GM18861 (cell line): ENCODE measurements around the gene GNB4.

ENCODE experiments used
- ATAC-seq: cut with Tn5 transposase; IDR thresholded peaks from one replicate; pipeline ENCODE4 v1.9.1; 2021; ENCODE audit not compliant: unreplicated experiment

Gene GNB4

DNA sequence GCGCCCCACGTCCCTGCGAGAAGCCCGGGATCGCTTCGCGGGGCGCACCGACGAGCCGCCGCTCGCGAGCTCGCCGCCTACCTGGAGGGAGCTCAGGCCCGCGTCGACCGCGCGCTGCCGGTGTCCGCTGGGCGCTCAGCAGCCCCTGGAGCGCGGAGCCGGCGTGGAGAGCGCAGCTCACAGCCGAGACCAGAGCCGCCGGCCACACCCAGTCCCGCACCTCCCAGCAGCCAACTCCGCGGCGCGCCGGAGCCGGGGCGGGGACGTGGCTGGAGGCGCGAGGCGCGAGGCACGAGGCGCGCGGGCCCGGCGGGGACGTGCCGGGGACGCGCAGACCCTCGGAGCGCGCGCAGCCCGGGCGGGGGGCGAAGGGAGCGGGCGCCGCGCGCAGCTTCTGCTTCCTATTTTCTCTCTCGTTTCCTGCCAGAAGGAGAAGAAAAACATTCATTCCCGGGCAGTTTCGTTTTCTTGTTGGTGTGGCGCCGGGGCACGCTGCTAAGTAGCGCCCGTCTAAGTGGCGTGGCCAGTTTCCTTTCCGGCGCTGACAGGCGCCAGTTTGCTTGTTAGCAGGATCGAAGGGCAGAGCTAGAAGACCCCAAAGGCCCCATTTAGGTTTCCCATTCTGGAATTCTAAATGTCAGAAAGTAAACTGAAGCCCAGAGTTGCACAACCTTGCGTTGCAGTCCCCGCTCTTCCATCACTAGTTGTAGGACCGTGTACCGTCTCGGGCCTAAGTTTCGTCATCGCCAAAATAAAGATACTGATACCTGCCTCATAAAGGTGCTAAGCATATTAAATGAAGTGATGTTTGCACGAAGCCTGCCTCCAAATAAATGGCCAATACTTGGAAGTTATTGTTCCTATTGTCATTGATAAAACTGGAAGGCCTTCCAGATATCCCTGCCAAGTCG, at the start of gene GNB4:
Gene GNB4, minus strand, starts transcription at position 206 of the 911 bp plus-strand sequence. CDS start 25,270 bp downstream, outside the sequence.
- ATAC-seq, result peak; percentile 66

DNA sequence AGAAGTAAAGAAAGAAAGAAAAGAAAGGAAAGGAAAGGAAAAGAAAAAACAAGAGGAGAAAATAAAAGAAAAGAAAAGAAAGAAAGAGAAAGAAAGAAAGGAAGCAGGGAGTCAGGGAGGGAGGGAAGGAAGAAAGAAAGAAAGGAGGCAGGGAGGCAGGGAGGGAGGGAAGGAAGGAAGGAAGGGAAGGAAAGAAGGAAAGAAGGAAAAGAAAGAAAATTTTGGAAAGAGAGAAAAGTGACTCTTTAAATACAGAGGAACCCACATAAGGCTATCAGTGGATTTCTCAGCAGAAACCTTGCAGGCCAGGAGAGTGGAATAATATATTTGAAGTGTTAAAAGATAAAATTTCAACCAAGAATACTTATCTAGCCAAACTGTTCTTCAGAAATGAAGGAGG, 44.2 kb upstream of the GNB4 start:
- ATAC-seq, result no peak

DNA sequence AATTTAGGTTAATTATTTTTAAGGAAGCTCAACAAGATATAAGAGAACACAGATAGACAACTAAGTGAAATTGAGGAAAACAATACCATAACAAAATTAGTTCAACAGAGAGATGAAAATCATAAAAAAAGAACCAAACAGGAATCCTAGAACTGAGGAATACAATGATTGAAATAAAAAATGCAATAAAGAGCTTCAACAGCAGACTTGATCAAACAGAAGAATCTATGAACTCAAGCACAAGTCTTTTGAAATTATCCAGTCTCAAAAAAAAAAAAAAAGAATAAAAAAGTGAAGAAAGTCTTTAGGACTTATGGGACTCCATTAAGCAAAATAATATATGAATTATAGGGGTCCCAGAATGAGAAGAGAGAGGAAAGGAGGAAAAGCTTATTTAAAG, 42.0 kb upstream of the GNB4 start:
- ATAC-seq, result no peak

DNA sequence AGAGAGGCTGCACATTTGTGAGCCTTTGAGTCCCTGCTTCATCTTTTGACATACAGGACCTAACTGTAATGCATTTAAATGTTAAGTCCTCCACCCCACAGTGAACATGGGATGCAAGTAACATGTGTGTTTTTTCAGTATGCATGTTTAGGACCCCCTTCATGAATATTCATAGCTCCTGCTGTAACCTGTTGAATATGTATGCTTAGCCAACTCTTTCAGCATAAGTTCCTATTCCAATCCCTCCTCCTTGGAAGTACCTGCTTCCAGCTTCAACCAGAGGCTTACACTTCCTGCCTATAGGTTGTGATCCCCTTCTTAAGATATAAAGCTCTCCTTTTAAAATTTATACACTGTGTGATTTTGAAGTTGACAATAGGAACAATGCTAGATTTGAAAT, 36.9 kb upstream of the GNB4 start:
- ATAC-seq, result no peak

DNA sequence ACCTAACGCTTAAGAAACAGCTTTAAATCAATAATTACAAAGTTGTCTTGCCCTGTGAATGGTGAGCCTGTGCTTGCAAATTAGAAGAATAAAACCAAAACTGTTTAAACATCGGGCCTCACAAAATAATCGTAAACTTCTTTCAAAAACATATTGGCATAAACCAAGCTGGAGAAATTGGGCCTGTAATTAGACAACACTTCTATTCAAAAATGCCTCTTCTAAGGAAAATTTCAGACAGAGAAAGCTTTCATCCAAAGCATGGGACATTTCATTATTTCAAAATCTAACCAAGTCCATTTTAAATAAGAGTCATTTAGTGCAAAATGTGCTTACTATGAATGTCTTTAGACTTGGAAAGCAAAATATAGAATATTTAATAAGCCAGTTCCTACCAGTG, 35.5 kb upstream of the GNB4 start:
- ATAC-seq, result no peak

DNA sequence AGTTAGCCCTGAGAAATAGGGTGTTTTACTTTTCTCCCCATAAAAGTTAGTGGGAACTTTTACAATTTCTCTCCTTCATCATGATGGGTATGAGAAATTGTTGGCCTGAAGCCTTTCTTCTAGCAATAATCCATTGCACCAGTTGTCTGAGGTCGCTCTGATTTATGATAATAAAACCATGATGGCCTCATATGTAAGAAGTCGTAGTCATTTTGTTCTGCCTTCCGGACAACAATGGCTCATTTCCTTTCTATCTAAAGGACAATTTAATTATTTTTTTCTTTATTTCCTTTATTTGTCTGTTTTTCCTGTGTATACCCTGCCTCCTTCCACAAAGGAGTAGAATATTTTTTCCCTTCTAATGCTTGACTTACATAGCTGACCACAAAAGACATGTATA, 31.6 kb upstream of the GNB4 start:
- no peak for ATAC-seq

DNA sequence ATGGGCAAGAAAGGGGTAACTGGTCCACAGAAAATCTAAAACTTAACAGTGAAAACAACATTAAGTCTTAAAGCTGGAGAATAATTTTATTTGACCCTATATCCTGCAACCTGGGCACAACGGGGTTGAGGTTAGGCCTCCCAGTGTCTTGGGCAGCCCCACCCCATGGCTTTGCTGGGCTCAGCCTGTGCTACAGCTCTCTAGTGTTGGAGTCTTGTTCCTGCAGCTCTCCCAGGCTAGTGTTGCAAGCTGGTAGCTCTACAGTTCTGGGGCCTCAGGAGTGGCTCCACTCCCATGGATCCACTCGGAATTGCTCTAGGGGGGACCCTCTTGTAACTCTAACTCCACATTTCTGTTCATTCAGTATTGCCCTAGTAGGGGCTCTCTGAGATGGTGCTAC, 24.9 kb upstream of the GNB4 start:
- ATAC-seq, result no peak

DNA sequence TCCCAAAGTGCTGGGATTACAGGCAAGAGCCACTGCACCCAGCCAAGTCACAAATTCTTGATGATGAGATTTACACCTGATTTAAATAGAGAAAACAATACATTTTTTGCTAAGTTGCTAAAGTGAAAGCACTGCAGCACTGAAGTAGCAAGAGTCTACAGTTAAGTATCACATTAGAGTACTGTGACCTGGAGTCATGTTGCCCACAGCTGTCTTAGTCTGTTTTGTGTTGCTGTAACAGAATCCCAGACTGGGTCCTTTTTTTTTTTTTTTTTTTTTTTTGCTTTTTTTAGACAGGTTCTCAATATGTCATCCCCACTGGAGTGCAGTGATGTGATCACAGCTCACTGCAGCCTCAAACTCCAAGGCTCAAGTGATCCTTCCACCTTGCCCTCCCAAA, 23.2 kb upstream of the GNB4 start:
- no peak for ATAC-seq

DNA sequence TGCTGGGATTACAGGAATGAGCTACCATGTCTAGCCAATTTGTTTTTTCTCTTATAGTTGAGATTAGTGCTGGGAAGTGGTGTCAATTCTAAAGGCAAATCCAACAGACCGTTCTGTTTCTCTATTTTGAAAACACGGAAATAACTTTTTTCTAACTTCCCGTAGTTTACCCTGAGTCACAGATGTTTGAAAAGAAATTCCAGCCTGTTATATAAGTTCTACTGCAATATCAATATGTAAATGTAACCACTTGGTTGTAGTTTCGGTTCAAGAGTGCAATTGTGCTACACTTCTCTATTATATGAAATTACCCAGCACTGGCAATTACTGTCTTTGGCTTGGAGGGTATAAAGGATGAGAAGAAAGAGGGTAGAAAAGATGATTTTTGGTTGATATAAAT, 22.3 kb upstream of the GNB4 start:
- ATAC-seq, result no peak

DNA sequence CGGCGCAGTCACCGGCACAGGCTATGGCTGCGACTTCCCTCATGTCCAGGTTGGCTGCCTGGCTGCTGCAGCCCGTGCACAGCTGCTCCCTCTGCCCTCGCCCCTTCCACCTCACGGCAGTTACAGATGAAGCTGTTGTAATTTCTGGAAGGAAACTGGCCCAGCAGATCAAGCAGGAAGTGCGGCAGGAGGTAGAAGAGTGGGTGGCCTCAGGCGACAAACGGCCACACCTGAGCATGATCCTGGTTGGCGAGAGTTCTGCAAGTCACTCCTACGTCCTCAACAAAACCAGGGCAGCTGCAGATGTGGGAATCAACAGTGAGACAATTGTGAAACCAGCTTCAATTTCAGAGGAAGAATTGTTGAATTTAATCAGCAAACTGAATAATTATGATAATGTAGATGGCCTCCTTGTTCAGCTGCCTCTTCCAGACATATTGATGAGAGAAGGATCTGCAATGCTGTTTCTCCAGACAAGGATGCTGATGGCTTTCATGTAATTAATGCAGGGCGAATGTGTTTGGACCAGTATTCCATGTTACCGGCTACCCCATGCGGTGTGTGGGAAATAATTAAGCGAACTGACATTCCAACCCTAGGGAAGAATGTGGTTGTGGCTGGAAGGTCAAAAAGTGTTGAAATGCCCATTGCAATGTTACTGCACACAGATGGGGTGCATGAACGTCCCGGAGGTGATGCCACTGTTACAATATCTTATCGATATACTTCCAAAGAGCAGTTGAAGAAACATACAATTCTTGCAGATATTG, 13.2 kb upstream of the GNB4 start:
- no peak for ATAC-seq

DNA sequence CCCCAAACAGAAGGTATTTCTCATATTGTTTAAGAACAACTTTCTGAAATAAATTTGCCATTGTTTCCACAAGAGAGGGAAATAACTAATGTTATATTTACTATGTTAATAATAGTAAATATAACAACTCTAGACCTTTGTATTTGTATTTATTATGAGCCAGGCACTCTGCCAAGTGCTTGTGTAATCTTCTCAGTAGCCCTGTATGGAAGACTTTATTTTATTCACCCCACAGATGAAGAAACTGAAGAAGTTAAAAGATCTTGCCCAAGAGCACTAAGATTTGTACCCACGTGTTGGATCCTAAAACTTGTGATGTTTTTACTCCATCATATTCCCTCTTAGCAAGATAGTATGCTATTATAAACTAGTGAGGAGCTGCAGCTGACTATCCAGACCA, 12.0 kb upstream of the GNB4 start:
- ATAC-seq, result no peak

DNA sequence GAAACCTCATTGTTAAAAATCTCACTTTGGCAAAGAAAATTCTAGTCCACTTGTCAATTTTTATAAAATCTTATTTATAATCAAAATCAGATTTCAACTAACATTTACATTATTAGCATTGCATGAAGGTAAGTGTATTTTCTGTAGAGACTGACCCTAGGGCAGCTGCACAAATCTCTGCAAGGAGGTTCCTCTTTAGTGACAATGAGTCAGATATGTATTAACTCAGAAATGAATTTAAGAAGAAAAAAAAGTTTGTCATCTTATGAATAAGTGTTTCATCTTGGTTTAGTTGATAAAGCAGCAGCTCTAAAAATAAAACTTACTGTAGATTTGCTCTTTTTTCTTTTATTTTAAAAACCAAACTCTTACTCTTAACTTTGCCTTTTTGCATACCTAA, 9.0 kb upstream of the GNB4 start:
- ATAC-seq, result no peak

DNA sequence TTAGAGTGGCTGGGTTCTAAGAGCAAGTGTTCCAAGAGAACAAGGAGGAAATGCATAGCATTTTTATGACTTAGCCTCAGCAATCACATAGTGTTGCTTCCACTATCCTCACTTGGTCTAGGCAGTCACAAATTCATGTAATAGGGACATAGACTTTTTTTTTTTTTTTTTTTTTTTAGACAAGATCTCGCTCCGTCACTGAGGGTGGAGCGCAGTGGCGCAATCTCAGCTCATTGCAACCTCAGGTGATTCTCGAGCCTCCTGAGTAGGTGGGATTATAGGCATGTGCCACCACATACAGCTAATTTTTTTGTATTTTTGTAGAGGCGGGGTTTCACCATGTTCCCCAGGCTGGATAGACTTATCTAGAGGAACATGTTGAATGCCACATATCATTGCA, 4.7 kb upstream of the GNB4 start:
- ATAC-seq, result no peak

DNA sequence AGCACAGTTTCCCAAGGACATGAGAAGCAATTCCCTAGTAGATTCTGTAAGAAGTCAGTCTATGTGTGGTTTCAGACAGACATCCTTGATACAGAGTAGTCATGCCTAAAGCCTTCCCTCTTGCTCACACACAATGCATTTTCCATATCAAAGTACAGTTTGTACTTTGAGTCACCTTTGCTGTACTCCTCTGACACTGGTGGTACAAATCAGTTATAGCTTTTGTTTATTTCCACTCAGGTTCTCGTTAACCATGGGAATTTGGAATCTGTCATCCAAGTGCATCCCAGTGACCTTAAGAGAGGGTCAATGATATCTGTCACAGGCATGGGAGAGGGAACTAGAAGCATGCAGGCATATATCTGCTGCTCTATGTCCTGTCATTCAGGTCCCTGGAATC, 3.6 kb upstream of the GNB4 start:
- no peak for ATAC-seq

DNA sequence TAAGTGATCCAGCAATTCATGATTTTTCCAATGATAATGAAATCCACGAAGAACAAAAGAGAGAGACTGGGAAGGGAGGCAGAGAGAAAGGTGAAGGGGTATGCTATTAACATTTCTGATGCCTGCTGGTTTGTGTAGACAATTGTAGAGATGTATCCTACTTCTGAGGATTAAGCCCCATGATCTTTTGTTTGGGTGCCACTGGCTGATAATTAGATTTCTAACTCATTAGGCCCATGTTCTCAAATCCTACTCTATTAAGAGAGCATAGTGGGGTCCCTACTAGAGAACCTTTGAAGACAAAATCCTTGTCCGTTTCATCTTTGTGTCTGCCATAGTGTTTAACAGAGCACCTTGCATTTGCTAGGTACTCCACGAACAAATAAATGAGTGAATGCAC, 2.7 kb upstream of the GNB4 start:
- no peak for ATAC-seq

DNA sequence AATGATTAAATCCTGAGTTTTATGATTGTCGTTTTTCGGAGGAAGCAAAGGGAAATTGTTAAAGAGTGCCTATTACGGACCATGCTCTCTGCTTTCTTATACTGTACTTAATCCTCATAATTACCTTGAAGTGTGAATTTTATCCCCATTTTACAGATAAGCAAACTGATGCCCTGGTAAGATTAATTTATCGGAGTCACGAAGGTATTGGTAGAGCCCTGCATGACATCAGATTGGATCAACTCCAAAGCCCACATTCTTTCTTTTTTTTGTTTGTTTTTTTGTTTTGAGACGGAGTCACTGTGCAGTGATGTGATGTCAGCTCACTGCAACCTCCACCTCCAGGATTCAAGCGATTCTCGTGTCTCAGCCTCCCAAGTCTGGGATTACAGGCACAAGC, 1.6 kb upstream of the GNB4 start:
- ATAC-seq, result no peak

DNA sequence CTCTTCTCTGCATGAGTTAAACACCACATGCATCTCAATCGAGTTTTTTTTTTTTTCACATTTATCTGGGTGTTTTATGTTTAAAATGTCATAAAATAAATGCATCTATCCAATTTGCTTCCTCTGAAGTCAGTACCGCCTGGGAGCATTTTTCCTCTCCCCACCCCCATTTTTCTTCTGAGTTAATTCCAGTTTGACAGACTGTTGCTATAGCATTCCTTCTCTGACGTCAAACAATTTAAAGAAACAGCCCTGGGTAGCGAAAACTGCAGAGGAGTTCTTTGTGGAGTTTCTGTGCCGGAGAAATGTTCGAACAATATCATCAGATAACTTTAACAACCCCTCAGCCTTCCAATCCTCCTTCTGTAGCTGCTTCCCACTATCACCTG, 900 bp upstream of the GNB4 start:
- ATAC-seq, result no peak

DNA sequence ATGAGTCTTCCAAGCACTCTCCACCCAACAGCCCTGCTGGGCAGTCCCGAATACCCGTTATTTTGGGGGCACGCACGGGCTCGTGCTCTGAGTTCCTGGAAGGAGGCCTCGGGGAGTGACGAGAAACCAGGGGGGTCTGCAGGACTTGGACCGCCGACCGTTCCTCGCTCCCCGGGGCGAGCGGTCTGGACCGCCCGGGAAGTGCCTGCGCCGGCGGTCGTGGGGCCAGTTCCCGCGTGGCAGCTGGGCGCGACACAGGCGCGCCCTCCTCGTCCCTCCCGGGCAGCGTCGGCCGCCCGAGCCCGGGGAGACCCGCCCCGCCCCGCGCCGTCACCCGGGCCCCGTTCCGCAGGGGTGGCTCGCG, 387 bp downstream of the GNB4 start:
- peak; percentile 32 for ATAC-seq

DNA sequence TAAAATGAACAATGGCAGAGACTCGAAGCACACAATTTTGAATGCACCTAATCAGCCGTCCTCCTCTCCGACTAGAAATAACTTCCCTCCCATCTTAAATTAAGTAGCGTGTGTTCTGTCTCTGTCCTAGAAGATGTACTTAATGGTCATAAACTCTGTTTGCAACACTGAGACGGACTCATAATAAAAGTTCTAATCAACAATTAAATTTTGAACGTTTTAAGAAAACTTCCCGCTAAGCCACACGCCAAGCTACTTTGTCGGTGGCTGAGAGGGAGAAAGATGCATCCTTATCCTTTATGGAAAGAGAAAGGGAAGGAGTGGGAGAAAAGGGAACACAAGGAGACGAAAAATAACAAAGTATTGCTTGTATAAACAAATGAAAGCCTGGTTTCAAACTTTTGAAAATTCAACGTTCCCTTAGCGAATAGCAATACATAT, 989 bp downstream of the GNB4 start:
- no peak for ATAC-seq

DNA sequence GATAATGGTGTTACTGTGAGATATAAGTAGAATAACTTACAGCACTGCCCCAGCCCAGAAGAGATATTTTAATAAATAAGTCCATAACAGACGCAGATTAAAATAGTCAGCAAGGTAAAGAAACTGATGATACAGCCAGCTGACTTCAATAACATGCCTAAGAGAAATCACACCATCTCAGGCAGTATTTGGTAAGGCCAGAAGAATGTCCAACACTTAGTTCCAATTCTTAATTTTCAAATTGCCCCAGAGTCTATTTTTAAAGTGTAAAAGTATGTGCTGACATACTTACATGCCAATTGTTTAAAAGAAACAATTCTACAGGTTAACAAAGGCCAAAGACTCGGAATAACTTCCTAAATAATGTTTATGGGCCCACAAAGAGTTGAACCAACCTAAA, 1.6 kb downstream of the GNB4 start:
- ATAC-seq, result no peak

DNA sequence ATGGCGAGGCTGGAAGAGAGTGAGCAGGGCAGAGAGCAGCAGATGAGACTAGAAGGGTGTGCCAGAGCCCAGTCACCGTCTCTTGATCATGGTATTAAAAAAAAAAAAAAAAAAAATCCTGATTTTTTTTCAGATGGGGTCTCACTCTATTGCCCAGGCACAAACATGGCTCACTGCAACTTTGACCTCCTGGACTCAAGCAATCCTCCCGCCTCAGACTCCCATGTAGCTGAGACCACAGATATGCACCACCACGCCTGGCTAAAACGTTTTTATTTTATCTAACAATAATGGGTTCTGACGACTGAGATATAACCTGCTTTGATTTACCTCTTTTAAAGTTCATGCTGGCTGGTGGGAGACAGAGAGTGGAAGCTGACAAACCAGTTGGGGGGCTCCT, 4.0 kb downstream of the GNB4 start:
- no peak for ATAC-seq

DNA sequence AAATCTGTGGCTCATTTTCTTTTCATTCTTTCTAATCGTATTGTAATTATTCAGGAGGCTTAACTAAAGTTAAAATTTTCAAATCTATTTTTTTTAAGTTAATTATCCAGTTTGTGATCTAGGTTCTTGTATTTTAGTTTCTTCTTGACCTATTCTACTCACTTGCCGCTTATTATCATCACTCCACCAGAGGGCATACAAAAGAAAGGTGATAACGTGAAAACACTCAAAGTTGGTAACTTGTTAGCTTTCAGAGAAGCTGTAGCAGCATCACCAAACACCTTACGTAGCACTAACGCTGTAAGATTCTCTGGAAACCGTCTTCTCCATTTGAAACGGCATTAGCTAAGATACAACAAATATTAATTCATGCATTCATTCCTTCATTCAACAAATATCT, 4.8 kb downstream of the GNB4 start:
- no peak for ATAC-seq
